Activated T-cell treated with anti-CD3 and anti-CD28 coated beads, Interleukin-2, amount 50 U/mL, for 1 hour (primary cell): ENCODE measurements around the gene APBB2.

Source experiments
- DNase-seq: peaks from one replicate; pipeline ENCODE4 v3.0.0-alpha.2; 2020

APBB2 gene

DNA sequence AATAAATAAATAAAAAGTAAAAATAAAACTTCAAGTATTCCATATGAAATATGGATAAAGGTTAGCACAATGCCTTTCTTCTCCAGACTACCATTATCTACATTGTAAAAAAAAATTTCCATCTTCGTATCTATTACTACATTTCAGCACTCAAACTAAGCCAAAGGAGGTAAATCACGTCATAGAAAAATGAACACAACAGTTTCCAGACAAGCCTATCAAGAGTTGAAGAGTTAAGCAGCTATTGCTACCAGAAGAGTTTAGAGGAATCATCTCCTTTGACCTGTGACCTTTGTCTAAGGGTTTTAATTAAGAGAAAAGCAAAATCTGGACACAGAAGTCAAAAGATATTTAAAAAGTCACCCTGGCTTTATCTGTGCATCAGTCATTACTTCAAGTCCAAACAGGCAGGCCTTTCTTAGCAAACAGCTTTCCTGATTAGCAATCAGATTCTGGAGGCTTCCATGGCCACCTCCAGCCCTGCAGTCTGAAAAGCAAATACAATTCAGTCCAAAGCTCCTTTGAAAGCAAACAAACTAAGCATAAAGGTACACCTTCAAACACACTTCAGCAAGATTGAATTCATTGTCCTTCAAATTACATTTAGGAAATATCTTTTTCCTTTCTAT, 82.2 kb downstream of the APBB2 start:
- DNase-seq = no peak

GRCh38 chr4:41129936-41130440, 84.4 kb downstream of the APBB2 start:
- DNase-seq = no peak

- no peak for DNase-seq
Observed at GRCh38 chr4:41129128-41129754, 85.1 kb downstream of the APBB2 start.

- no peak for DNase-seq
Observed at GRCh38 chr4:41125558-41126311, 88.6 kb downstream of the APBB2 start.

- no peak for DNase-seq
Observed at GRCh38 chr4:41124916-41125548, 89.3 kb downstream of the APBB2 start.

DNA sequence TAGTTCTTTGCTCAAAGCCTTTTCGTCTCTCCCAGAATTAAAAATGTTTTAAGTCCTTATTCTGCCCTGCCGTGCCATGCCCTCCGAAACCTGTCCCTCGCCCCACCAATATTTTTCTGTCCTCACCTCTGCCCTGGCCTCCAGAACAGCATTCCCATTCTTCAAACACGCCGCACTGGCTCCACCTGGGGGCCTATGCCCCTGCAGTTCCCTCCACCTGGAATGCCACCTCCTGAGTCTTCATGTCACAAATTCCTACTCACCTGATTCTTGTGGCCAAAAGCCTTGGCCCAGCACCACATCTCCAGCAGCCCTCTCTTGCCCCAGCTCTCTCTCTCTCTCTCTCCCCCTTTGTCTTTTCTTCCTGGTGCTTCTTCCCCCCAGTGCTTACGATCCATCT, 91.6 kb downstream of the APBB2 start:
- DNase-seq = no peak

DNA sequence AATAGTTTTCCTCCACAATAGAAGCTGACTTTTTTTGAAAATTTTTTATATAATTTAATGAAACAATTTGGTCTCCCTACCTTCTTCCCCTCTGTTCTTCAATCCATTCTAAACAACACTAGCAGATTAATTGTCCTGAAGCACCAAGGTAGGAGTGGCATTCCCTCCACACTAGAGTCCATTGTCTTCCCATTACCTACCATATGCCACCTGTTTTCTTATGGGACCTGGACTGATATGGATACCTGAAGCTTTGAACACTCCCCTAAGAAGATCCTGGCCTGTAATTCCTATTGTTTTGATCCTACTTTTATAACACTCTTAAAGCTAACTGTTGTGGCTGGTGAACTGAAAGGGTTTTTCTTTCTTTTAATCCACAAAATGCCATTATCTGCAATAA, 92.0 kb downstream of the APBB2 start:
- no peak for DNase-seq

GRCh38 chr4:41121906-41122305, 92.4 kb downstream of the APBB2 start:
- DNase-seq = no peak

DNA sequence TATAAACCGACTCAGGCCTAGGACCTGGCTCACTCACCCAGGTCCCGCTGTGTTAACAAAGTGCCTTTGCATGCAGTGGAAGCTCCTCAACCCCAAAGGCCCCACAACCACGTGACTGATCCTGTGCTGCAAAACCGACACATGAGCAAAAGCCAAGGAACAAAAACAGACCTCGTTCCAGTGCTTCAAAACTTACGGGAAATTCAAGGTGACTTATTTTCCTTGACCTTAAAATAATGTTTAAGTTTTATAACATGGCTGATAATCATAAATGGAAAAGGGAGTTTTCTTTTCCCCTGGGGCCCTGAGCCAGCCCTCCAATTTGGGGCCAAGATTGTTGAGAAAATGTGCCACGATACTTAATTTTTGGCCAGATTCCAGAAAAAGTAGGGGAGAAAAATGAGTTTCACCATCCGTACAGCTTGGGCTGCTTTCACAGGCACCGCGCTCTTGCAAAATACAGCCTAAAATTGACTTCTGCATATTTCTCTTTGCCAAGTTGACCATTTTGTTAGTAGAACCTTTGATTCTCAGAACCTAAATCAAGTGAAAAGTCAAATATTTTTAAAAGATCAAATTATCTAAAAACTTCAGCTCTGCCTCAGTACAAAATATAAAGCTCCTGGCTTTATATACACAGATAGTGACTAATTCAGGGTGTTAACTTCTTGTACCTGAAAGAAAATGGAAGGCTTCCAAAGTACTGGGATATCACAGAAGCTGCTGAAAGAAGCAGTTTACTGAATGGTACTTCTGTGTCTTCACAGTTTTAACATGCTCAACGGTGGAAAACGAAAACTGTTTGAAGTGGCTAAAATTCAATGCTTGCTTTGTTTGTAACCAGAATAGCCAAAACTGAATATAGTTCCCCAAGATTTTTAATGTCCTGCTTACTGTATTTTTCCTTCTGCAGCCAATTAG, 93.8 kb downstream of the APBB2 start:
- no peak for DNase-seq

DNA sequence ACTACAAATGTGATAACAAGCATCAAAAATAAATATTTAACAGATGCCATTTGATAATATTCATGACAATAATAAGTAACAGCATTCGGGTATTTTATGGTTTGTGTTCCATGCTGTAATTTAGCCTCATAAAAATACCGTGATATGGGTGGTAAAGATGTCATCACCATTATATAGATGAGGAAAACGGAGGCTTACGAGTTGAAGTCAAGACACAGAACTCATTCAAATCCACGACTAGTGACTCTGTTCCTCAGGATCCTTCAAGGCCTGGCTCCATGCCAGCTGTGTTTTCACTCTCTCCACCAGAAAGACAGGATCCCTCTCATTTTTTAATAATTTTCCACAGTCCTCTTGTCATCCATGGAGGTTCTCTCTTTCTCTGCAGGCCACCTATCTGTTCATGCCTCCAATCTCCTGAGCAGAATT, 94.5 kb downstream of the APBB2 start:
- DNase-seq = no peak

- DNase-seq = no peak
Observed at GRCh38 chr4:41111791-41112190, 102.6 kb downstream of the APBB2 start.

DNA sequence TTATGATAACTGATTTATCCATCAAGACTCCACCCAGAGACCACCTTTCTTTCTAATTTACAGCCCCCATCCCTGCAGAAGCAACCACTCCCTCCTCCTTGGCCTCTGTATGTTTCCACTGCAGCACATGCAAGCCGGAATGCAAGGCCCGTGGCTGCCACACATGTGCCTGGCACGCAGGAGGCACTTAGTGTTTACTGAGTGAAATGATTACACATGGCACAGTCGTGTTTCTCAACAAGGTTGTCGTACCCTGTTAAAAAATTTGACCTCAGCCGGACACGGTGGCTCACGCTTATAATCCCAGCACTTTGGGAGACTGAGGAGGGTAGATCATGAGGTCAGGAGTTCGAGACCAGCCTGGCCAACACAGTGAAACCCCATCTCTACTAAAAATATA, 104.3 kb downstream of the APBB2 start:
- no peak for DNase-seq

DNA sequence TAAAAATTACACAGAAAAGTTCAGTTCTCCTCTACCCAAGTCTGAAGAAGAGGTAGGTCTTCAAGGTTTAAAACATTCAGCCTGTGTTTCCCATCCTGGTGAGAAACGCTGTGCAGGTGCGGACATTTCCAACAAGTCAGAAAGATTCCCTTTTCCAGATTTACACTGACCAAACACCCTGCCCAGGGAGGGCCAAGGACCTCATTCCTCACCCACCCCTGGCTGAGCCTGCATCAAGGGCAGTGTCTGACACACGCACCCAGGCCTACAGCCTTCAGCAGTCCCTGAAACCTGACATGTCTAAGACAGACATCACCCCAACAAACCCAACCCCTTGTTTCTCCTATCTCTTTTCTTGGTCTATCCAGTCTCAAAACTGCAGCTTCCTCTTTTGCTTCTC, 105.9 kb downstream of the APBB2 start:
- DNase-seq = no peak

- no peak for DNase-seq
Observed at GRCh38 chr4:41106694-41107419, 107.5 kb downstream of the APBB2 start.

GRCh38 chr4:41106081-41106480, 108.3 kb downstream of the APBB2 start:
- no peak for DNase-seq

DNA sequence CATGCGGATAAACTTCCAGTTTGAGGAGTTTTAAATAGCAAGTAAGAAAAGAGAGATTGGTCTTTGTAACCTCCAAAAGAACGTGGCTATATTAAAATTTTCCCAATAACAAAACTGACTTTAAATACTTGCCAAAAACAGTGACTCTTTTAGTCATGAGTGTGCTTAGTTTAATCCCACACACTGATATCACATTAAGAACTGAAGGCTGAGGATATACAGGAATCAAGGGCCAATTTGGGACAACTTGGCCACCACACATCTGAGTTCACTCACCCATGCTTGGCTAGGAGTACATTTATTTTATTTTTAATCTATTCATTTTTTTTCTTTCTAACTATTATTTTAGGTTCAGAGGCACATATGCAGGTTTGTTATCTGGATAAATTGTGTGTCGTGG, 110.2 kb downstream of the APBB2 start:
- DNase-seq = no peak

- DNase-seq = no peak
Observed at GRCh38 chr4:41103657-41104056, 110.7 kb downstream of the APBB2 start.

GRCh38 chr4:41102414-41103092, 111.8 kb downstream of the APBB2 start:
- DNase-seq = no peak

DNA sequence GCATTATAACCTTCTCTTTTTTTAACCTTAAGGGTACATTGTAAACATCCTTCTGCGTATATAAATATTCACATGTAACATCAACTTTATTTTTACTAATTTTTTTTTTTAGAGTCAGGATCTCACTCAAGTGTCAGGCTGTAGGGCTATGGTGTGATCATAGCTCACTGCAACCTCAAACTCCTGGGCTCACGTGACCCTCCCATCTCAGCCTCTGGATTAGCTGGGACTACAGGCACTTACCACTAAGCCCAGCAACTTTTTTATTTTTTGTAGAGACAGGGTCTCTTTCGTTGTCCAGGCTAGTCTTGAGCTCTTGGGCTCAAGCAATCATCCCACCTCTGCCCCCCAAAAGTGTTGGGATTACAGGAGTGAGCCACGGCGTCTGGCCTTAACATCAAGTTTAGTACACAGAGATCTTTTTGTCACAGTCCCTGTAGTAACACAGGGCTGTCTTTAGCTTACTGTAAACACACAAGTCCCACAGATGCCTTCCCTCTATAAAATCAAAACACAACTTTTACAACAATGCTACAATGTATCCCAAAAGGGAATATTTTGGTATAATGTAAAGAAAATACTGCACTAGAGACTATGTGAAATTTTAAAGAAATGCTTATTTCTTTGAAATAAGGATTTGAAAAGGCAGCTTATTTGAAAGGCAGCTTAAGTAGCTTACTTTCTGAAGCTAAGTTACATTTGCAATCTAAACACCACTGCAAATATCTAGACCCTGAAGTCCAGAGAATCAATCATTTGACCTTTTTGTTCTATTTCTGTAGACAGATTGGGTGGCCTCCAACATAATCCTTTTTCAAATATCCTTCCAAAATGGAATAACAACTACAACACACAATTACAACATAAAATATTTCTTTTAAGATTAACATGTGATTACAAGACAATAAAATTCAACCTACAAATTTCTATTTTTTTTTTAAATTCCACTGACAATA, 116.0 kb downstream of the APBB2 start:
- no peak for DNase-seq

DNA sequence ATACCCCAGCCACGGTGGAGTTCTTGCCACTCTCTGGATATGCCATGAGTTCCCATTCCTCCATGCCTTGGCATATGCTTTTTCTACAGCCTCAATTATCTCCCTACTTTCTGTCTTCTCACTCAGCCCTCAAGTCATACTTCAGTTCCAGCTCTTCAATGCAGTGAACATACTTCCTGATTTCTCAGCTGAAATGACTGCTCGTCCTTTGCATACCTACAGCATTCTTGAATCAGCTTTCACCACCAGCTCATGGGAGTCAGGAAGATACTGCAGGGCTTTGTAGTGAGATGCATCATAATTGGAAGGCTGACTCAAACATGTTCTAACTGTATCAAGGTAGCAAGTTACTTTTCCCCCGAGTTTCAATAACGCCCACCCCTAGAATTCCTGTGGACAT, 118.4 kb downstream of the APBB2 start:
- DNase-seq = no peak
